Pulmonary artery endothelial cell (primary cell): ENCODE data around the gene NCOA7. TPM values are rescaled to one million over a fixed set of nuclear protein-coding genes. Genes with fewer than 3 reads are reported as not detected.
"Not testable (repeated sequence)": the region's sequence is repeated elsewhere in the genome, so short reads cannot be mapped to it uniquely, and the experiment has no call there.

Experiments
- DNase-seq: peaks from one replicate; pipeline ENCODE4 v3.0.0-alpha.2; 2011; ENCODE audit warnings: low read depth, low spot score
- total RNA-seq: library from RNA; depleted of rRNA; stranded (reverse); fragments of >200 nt; gene quantifications from 2 replicates; pipeline ENCODE4 v1.2.3, GENCODE V29; 2014

The NCOA7 gene
- total RNA-seq, 1 donor from 2014 or later, result 38.1 TPM

GRCh38 chr6:125791151-125791819 lies 525 bp downstream of the NCOA7 start:
- no peak for DNase-seq

- DNase-seq, result no peak
Measured at GRCh38 chr6:125791820-125792165, 1.0 kb downstream of the NCOA7 start.

- DNase-seq, result no peak
Measured at GRCh38 chr6:125792172-125792571, 1.4 kb downstream of the NCOA7 start.

- DNase-seq, result no peak
Measured at GRCh38 chr6:125792680-125793079, 1.9 kb downstream of the NCOA7 start.

DNA sequence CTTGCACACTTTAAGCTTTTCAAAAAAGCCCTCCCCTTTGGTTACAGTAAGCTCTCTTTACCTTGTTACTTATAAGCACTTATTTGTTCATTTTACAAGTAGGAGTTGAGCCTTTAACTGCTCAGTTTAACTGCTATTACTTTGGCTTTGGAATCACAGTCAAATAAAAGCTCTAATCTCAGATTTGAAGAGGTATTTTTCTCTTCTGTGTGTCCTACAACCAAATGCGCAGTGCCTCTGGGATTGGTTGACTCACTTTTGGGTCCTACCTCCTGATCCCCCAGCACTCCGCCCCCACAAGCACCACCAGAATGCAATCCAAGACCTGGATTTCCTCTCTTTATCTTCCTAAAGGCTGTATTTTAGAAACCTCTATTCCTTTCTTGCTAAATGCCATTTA lies 2.5 kb downstream of the NCOA7 start:
- DNase-seq, result no peak

- no peak for DNase-seq
Measured at GRCh38 chr6:125793863-125794262, 3.1 kb downstream of the NCOA7 start.

DNA sequence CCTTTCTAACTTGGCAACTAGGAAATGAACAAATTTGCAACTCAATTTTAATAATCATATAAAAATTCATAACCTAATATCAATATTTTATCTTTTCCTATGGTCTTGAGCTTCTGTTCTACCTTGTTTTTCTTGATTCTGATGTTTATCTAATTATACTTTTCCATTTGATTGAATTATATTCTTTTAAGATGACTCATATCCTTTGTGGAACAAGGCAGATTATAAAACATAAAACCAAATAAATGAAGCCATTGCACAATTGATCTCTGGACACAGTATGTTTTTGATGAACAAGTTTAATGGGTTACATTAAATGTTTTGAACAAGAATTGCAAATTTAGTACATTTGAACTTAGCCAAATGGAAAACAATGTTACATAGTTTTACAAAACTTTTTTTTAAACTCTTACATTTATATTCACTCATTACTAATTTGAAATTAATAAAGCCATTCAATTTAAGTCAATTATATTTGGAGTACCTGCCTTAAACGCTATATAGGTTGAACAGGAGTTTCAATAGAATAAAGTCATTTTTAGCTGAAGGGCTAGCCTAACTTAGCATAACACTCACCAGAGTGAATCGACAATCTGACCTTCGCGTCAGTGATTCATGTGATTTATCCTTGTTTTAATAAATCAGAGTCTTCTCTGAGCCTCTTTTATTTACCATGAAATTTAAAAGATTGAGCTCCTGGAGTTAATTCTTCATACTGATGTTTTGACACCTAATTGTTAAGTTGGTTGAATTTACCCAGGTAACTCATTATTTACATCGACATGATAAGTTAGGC lies 3.8 kb downstream of the NCOA7 start:
- DNase-seq, result no peak

GRCh38 chr6:125795301-125795700 lies 4.5 kb downstream of the NCOA7 start:
- no peak for DNase-seq

DNA sequence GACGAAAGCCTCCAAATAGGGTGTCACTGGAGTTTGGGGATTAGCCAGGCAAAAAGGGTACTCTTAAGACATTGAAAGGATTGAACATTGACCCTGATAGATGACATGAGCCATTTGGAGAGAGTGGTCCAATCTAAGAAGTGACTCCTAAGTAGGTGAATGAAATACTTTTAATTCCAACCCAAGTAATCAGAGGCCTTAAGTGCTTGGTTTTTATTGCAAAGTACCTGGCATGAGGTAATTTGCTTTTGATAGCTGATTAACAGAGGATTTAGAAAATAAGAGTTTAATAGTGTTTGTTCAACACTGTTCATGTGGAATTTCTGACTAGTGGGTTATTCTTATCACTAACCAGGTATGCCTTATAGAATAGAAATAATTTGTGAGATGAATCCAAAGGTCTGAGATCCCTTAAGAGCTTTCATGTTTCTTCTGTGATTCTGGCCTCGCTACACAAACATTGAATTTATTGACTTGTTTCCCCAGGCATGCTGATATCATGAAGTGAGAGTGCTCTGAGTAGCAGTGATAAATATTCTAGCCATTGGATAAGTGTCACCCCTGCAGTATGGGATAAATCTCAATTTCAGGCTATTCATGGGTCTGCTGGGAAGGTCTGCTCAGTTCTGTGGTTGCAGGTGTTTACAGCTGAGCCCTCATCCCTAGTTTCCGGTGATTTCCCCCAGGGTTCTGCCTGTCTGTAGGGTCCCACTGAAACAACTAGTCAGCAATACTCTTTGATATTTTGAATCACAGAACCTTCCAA lies 6.5 kb downstream of the NCOA7 start:
- DNase-seq, result no peak

DNA sequence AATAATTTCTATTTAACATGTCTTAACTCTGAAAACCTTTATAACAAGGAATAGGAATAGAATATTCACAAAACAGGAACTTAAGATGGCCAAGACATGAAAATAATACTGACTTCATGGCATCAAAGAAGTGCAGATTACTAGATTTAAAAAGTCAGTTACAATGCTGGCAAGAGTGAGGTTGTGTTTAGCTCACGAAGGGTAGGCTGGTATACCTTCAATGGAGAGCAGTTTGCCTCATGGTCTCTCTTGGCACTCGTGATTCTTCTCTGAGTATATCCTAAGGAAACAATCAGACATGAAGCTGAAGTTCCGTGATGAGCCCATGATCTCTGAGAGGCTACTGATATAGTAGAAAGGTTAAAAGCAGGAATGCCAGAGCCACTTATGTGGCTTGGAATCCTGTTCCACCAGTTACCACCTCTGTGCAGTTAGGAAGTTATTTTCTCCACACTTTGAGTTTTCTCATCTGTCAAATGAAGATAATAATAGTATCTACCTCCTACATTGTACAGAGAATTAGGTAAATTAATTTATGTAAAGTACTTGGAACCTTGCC lies 7.2 kb downstream of the NCOA7 start:
- DNase-seq, result no peak

GRCh38 chr6:125798734-125799508 lies 8.2 kb downstream of the NCOA7 start:
- DNase-seq, result no peak

DNA sequence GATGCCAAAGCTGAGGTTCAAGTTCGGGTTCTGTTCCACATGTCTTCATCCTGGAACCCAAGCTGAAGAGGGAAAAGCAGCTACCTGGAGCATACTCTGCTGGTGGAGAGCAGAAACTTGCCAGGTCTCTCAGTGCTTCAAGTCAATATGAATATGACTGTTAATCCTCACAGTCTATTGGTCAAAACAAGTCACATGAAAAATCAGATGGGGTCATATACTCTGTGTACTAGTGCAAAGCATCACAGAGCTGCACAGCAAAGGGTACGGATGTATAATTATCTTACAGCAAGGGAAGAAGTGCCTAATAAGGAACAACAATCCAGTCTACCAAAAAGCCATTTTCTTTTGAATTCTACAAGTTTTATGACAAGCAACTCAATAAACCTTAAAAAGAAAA lies 11.6 kb downstream of the NCOA7 start:
- DNase-seq, result no peak

DNA sequence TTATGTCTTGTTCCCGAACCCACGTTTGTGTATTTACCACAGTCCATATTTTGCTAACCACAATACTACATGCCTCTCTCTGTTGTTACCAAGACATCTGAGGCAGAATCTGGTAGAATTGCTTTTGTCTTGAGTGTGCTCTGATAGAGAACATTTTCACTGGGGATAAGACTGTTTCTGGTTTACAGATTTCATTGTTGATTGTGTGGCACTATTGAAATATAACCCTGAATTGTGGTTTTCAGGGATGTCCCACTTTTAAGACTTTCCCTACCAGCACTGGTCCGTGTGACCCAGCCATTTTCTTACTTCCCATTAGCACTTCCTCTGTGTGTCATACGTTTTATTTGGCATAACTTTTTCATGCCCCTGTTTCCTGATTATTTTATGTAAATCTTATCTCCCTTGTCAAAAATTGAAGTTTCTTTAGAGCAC lies 12.2 kb downstream of the NCOA7 start:
- DNase-seq, result no peak

DNA sequence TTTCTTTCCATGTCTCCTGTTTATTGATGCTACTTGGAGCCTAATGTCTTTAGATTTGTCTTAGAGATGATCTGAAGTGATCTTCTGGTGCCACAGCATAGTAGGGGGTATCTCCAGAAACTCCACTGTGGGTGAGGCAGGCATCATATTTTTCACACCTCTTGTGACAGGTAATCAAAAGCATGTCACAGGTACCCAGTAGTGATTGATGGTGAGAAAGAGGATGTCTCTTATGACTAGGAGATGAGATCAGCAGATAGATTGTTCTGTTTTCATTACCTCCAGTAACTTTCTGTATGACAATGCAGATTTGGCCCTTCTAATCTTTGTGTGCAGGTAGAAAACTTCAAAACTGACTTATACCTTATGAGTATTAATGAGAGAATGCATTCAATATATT lies 13.5 kb downstream of the NCOA7 start:
- DNase-seq, result no peak

DNA sequence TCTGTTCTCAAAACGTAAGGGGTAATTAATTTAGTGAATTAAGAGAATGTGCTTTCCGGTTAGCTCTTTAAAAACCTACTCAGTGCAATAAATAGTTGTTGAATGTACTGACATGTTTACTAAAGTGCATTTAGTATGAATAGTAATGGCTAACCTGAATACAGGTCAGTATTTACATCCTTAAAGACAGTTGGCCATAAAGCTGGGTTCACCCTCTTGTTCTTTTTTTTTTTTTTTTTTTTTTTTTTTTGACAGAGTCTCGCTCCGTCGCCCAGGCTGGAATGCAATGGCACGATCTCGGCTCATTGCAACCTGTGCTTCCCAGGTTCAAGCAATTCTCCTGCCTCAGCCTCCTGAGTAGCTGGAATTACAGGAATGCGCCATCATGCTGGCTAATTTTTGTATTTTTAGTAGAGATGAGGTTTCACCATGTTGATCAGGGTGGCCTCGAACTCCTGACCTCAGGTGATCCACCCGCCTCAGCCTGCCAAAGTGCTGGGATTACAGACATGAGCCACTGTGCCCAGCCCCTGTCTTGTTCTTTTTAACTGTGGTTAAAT lies 14.2 kb downstream of the NCOA7 start:
- DNase-seq, result not testable (repeated sequence)

DNA sequence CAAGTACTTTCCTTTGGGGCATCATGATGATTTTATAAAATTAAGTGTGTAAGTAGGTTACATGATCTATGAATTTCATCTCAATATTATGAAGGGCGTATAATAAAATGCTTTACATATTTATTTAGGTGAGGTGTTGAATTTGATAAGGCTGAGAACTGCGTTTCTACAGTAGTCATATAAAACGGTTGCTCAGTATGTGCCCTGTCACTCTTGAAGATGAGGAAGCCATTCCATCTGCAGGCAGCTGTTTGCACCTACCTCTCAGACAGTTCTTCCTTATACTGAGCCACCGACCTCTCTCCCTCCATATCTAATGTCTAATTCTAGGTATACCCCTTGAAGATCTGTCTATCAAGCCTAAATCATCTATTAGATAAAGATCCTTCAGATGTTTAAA lies 16.1 kb downstream of the NCOA7 start:
- DNase-seq, result no peak

- DNase-seq, result no peak
Measured at GRCh38 chr6:125807293-125807692, 16.5 kb downstream of the NCOA7 start.

DNA sequence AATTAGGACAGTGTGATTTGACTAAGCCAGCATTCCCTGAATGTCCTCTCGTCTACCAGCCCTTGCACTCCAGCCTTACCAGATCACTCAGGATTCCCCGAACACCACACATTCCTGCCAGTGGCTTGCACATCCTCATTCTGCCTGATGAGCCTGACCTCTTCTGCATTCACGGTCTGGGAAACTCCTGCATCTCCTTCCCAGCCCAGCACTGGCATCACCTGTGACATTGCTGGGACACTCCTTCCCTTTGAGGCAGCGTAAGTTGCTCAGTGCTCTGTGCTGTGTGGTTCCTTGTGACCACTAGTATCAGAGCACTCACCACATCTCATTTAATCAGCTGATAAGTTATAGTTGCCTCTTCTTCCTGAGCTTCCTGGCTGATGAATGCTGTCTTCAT lies 17.3 kb downstream of the NCOA7 start:
- DNase-seq, result no peak

- no peak for DNase-seq
Measured at GRCh38 chr6:125808591-125808990, 17.8 kb downstream of the NCOA7 start.

GRCh38 chr6:125809570-125810170 lies 18.9 kb downstream of the NCOA7 start:
- DNase-seq, result no peak

DNA sequence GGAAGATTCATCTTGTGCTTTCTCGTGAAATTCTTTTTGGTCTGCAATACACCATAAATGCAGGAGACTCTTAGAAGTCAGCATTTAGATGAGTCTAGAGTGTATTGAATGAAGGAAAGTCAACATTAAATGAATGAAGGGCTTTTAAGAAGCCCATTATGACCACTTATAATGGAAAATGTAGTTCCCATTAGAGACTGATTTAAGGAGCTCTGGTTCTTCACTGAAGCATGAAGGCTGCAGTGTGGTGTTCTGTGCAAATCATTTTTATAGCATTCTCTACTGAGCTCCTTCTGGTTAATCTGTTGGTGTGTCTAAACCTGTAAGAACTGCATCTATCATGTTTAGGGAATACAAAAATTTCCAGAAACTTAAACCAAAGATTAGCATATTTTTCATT lies 19.7 kb downstream of the NCOA7 start:
- DNase-seq, result no peak
